Fibroblast of the aortic adventitia (primary cell): ENCODE results near the gene CEP164. TPM values are rescaled to one million over a fixed set of nuclear protein-coding genes. Genes with fewer than 3 reads are reported as not detected.

ENCODE experiments used
- DNase-seq: peaks from one replicate; pipeline ENCODE4 v3.0.0-alpha.2; 2010; ENCODE audit warnings: low read depth
- H3K4me3 ChIP-seq: 2 replicates; pipeline ENCODE4 v1.5.1; 2011; ENCODE audit warnings: low read depth, mild to moderate bottlenecking, control low read depth, low read length, moderate library complexity
- total RNA-seq: library from RNA; depleted of rRNA; stranded (reverse); fragments of >200 nt; gene quantifications from 2 replicates; pipeline ENCODE4 v1.2.3, GENCODE V29; 2012; ENCODE audit warnings: low replicate concordance
- TF ChIP-seq, protein P1 (sequence below): IDR thresholded peaks from 2 replicates; pipeline ENCODE4 v1.5.1; 2011; ENCODE audit warnings: mild to moderate bottlenecking, low read length, control low read depth, inconsistent platforms; ENCODE audit not compliant: insufficient read depth

The CEP164 gene
- total RNA-seq, 1 donor = 38.5 TPM

DNA sequence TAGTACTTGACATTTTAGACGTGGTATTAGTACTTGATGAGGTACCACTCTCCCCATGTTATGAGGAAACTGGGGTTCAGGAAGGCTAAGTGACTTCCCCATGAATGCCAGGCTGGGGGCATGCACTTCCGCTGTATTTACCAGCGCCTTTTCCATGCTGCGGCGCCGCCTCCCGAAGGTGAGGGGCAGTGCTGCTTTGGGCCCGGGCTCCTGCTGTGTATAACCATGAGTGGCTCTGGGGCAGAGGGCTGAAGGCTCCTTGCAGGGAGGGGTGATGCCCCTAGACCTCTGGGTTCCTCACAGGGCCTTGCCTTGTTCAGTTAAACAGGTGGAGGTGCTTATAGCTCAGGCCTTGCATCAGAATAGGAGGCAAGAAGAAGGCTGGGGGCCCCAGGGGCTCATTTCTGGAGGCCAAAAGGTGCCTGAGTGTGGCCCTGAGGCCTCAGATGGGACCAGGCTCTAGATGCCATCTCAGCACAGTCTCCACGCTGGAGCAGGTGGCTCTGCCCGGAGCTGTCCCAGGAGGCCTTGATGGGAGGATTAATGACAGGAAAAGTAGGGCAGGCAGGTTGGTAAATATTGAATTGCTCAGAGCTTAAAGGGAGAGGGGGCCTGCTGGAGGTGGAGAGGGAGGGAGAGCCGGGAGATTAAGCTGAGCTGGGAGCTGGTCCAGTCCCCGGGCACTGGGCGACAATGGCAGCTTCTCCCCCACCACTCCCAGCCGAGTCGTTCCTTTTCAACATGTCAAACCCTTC, 129.6 kb downstream of the CEP164 start:
- no peak overlapping the region for H3K4me3 ChIP-seq
- no peak for DNase-seq
- TF ChIP-seq, protein P1, sequence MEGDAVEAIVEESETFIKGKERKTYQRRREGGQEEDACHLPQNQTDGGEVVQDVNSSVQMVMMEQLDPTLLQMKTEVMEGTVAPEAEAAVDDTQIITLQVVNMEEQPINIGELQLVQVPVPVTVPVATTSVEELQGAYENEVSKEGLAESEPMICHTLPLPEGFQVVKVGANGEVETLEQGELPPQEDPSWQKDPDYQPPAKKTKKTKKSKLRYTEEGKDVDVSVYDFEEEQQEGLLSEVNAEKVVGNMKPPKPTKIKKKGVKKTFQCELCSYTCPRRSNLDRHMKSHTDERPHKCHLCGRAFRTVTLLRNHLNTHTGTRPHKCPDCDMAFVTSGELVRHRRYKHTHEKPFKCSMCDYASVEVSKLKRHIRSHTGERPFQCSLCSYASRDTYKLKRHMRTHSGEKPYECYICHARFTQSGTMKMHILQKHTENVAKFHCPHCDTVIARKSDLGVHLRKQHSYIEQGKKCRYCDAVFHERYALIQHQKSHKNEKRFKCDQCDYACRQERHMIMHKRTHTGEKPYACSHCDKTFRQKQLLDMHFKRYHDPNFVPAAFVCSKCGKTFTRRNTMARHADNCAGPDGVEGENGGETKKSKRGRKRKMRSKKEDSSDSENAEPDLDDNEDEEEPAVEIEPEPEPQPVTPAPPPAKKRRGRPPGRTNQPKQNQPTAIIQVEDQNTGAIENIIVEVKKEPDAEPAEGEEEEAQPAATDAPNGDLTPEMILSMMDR = no peak

GRCh38 chr11:117457835-117458234, 130.2 kb downstream of the CEP164 start:
- TF ChIP-seq, protein P1 = no peak
- no peak for DNase-seq
- no peak overlapping the region for H3K4me3 ChIP-seq

- DNase-seq = no peak
These were observed 130.8 kb downstream of the CEP164 start for GRCh38 chr11:117458275-117459122.

GRCh38 chr11:117459123-117459978, 131.7 kb downstream of the CEP164 start:
- no peak overlapping the region for H3K4me3 ChIP-seq
- DNase-seq = no peak
- TF ChIP-seq, protein P1 = no peak

More at GRCh38 chr11:117458275-117459122, 130.8 kb downstream of the CEP164 start:
- H3K4me3 ChIP-seq = no peak overlapping the region
- TF ChIP-seq, protein P1 = no peak

DNA sequence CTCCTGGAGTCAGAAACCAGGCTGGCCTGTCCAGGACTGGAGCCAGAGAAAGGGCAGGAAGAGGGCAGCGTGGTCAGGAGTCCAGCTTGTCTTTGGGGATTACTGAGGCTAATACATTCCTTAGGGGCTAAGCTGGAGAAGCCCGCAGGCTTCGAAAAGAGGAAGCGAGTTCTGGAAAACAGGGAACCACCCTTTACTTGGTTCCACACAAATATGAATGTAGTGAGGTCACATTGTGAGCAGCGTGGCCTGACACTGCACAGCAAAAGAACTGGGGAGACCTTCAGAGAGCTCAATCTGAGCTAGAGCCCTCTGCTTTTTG, 132.3 kb downstream of the CEP164 start:
- TF ChIP-seq, protein P1 = no peak
- no peak overlapping the region for H3K4me3 ChIP-seq
- DNase-seq = no peak

GRCh38 chr11:117461396-117462182, 133.9 kb downstream of the CEP164 start:
- H3K4me3 ChIP-seq = no peak overlapping the region
- TF ChIP-seq, protein P1 = no peak
- no peak for DNase-seq
